ENCODE measurements around the gene DDX25.

Gene DDX25

GRCh38 chr11:125952559-125952958, 48.3 kb downstream of the DDX25 start:
- ATAC-seq (replicated peaks; ENCODE audit: extremely low read depth, poor library complexity, severe bottlenecking) (no peak), DNase-seq (ENCODE audit: low spot score in 2 of 2) (no peak)
- Mint-ChIP-seq H3K4me1 (peaks cover 1% of the 10 kb centered on the region), H3K9me3 (no peaks in the 10 kb centered on the region), H3K27me3 (peaks cover 12% of the 10 kb centered on the region), H3K36me3 (ENCODE audit: insufficient read depth) (peaks cover 2% of the 10 kb centered on the region), H3K27ac (ENCODE audit: low read depth) (no peak overlapping the region), H3K4me3 (no peak overlapping the region)

GRCh38 chr11:125952973-125953372, 48.7 kb downstream of the DDX25 start:
- Mint-ChIP-seq H3K4me1 (peaks cover 5% of the 10 kb centered on the region), H3K9me3 (no peaks in the 10 kb centered on the region), H3K36me3 (ENCODE audit: insufficient read depth) (peaks cover 2% of the 10 kb centered on the region), H3K4me3 (no peak overlapping the region), H3K27ac (ENCODE audit: low read depth) (no peak overlapping the region), H3K27me3 (peaks cover 17% of the 10 kb centered on the region)
- ATAC-seq (replicated peaks; ENCODE audit: extremely low read depth, poor library complexity, severe bottlenecking) (no peak), DNase-seq (ENCODE audit: low spot score in 2 of 2) (no peak)

DNA sequence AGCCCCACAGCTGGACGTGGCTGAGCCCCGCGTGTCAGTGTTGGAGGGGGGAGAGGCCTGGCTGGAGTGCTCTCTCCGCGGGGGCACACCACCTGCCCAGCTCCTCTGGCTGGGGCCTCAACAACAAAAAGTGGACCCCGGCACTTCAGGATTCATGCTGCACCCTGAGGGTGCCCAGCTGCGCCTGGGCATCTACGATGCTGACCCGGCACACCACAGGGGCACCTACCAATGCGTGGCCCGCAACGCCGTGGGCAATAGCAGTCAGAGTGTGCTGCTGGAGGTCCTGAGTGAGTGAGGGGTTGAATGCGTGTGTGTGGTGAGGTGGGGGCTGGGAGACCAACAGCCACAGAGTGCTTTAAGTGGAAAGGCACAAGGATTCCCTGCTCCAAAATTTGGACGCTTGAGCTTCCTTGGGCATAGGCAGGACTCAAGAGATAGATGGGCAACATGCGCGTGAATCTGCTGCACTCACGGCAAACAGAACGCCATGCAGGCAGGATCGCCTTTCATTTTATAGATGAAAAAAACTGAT, 49.2 kb downstream of the DDX25 start:
- Mint-ChIP-seq H3K27me3 (peaks cover 19% of the 10 kb centered on the region), H3K9me3 (no peaks in the 10 kb centered on the region), H3K36me3 (ENCODE audit: insufficient read depth) (peaks cover 2% of the 10 kb centered on the region), H3K4me1 (peaks cover 6% of the 10 kb centered on the region), H3K4me3 (no peak overlapping the region), H3K27ac (ENCODE audit: low read depth) (no peak overlapping the region)
- ATAC-seq (replicated peaks; ENCODE audit: extremely low read depth, poor library complexity, severe bottlenecking) (no peak), DNase-seq (ENCODE audit: low spot score in 2 of 2) (no peak)

GRCh38 chr11:125954123-125954944, 50.0 kb downstream of the DDX25 start:
- Mint-ChIP-seq H3K4me1 (peaks cover 6% of the 10 kb centered on the region), H3K27me3 (peaks cover 19% of the 10 kb centered on the region), H3K9me3 (no peaks in the 10 kb centered on the region), H3K27ac (ENCODE audit: low read depth) (no peak overlapping the region), H3K36me3 (ENCODE audit: insufficient read depth) (no peaks in the 10 kb centered on the region), H3K4me3 (no peak overlapping the region)
- DNase-seq (ENCODE audit: low spot score in 2 of 2) (no peak), ATAC-seq (replicated peaks; ENCODE audit: extremely low read depth, poor library complexity, severe bottlenecking) (no peak)

DNA sequence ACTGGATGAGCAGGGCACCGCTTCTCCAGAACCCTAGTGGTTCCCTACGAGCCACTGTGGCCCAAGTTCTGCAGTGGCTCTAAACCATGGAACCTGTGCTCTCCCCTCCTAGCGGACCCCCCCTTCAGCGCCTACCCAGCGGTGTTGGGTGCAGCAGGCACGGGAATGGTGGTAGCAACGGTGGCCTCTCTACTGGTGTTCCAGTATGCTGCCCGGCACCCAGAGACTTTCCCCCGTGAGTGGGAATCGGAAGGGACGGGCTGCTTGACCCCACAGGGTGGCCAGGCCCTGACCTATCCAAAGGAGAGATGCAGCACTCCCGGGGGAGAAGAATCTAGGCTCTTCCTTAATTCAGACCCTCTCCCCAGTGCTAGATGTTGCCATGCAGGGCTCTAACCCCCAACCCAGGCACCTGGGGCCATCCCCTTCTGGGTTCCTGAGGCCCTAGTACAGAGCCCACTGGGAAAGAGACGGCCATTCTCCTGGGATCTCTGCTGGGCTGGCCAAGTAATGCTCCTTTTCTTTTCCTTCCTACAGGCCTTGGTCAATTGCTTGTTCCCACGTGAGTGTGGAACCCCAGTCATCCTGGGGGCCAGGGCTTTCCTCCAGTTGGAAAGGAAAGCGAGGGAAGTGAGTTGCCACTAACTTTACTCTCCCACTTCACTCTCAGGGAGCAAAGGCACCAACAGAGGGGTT, 50.8 kb downstream of the DDX25 start:
- Mint-ChIP-seq H3K4me3 (no peak overlapping the region), H3K36me3 (ENCODE audit: insufficient read depth) (no peaks in the 10 kb centered on the region), H3K9me3 (no peaks in the 10 kb centered on the region), H3K4me1 (peaks cover 6% of the 10 kb centered on the region), H3K27ac (ENCODE audit: low read depth) (no peak overlapping the region), H3K27me3 (peaks cover 19% of the 10 kb centered on the region)
- DNase-seq (ENCODE audit: low spot score in 2 of 2) = no peak
- ATAC-seq (replicated peaks; ENCODE audit: extremely low read depth, poor library complexity, severe bottlenecking) = no peak

DNA sequence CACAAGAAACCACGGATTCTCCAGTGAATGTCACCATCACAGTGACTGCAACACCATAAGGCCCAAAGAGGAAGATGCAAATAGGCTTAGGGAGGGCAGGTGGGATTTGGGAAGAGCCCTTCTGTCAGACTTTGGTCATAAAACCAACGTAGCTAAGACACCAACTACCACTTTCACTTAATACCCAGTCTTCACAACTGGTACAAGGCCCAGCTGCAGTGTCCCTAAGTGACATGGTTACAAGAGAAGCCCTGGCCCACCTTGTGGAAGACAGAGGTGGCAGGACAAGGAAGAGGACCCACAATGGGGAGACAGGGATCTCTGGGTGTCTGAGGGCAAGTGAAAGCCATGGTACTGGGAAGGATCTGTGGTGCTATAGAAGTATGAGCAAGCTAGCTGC, 51.5 kb downstream of the DDX25 start:
- Mint-ChIP-seq H3K36me3 (ENCODE audit: insufficient read depth) (no peaks in the 10 kb centered on the region), H3K4me3 (no peak overlapping the region), H3K27ac (ENCODE audit: low read depth) (no peak overlapping the region), H3K4me1 (peaks cover 6% of the 10 kb centered on the region), H3K27me3 (peaks cover 19% of the 10 kb centered on the region), H3K9me3 (no peaks in the 10 kb centered on the region)
- DNase-seq (ENCODE audit: low spot score in 2 of 2) = no peak
- no peak for ATAC-seq (replicated peaks; ENCODE audit: extremely low read depth, poor library complexity, severe bottlenecking)

GRCh38 chr11:125956391-125957134, 52.3 kb downstream of the DDX25 start:
- ATAC-seq (replicated peaks; ENCODE audit: extremely low read depth, poor library complexity, severe bottlenecking) (no peak), DNase-seq (ENCODE audit: low spot score in 2 of 2) (no peak)
- H3K9me3 Mint-ChIP-seq = no peaks in the 10 kb centered on the region
- no peaks in the 10 kb centered on the region for H3K36me3 Mint-ChIP-seq (ENCODE audit: insufficient read depth)
- H3K27me3 Mint-ChIP-seq = peaks cover 12% of the 10 kb centered on the region
- peaks cover 6% of the 10 kb centered on the region for H3K4me1 Mint-ChIP-seq
- no peak overlapping the region for H3K4me3 Mint-ChIP-seq
- no peak overlapping the region for H3K27ac Mint-ChIP-seq (ENCODE audit: low read depth)

DNA sequence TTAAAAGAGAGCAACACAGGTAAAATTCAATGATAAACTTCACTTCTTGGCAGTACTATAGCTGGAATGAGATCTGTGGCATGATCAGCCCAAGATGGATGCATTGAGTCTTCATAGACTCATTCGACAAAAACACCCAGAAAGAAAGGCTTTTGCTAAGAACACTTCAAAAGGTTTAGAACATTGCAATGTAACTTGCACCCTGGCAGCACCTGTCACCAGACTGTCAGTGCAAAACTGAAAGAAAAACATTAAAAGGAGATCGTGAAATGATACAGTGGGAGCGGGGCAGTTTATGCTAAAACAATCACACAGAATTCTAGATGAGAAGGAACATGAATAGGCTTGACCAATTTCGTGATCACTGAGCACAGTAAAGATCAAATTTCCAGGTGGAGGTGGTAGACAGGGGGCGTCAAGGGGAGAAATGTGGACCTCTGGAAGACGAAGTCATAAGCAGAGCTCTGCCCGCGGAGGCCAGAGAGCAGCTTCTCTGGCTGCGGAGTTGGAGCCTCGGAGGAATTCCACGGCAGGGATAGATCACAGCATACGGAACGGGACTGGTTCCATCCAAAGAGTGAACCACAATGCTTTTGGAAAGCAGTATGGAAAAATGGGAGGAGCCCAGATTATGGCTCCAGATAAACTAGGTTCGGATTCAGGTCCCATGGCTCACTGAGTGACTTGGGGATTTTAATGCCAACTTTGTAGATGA, 53.5 kb downstream of the DDX25 start:
- H3K4me3 Mint-ChIP-seq = peak overlapping the region; percentile 52
- peaks cover 6% of the 10 kb centered on the region for H3K9me3 Mint-ChIP-seq
- peak overlapping the region; percentile 2 for H3K27ac Mint-ChIP-seq (ENCODE audit: low read depth)
- no peak for DNase-seq (ENCODE audit: low spot score in 2 of 2)
- peaks cover 6% of the 10 kb centered on the region for H3K4me1 Mint-ChIP-seq
- ATAC-seq (replicated peaks; ENCODE audit: extremely low read depth, poor library complexity, severe bottlenecking) = no peak
- no peaks in the 10 kb centered on the region for H3K36me3 Mint-ChIP-seq (ENCODE audit: insufficient read depth)
- peaks cover 15% of the 10 kb centered on the region for H3K27me3 Mint-ChIP-seq

DNA sequence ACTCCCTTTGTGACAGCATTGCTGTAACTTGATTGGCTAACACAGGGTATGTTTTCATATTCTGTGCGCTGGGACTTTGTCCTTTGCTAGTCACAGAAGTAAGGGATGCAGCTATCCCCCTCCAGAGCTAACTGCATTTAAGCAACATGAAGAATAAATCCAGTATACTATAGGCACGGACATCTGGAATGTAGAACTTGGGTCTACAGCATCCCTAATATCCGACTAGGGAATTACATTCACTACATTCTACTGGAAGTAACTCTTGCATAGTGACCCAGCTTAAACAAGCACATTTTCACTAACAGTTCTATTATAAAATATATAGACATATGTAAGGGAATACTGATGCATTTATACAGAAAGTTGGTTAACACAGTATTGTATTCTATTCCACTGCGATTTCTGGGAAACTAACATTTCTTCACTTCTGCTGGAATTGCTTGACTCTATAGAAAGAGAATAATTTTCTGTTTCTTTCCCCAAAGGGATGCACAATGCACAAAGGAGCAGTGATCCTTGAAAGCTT, 54.6 kb downstream of the DDX25 start:
- DNase-seq (ENCODE audit: low spot score in 2 of 2) (no peak), ATAC-seq (replicated peaks; ENCODE audit: extremely low read depth, poor library complexity, severe bottlenecking) (no peak)
- Mint-ChIP-seq H3K4me3 (no peak overlapping the region), H3K4me1 (peaks cover 6% of the 10 kb centered on the region), H3K27ac (ENCODE audit: low read depth) (no peak overlapping the region), H3K27me3 (peaks cover 20% of the 10 kb centered on the region), H3K36me3 (ENCODE audit: insufficient read depth) (no peaks in the 10 kb centered on the region), H3K9me3 (peaks cover 10% of the 10 kb centered on the region)

DNA sequence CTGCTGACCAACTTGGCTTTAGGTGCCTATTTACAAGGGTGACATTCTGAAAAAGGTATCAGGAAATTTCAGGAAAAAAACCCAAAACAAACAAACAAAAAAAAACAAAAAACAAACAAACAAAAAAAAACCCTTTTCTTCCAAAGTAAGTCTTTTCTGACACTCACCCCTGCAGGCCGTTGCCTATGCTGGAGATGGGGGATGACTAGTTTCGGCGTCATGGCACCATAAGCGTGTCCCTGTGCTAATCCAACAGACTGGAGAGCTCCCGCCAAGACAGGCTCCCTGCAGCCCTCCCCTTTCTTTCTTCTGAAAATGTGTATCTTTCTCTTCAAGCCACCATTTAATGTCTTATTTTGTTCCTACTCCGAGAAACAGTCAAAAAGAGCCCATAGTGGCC, 55.2 kb downstream of the DDX25 start:
- Mint-ChIP-seq H3K27ac (ENCODE audit: low read depth) (no peak overlapping the region), H3K36me3 (ENCODE audit: insufficient read depth) (no peaks in the 10 kb centered on the region), H3K27me3 (peaks cover 26% of the 10 kb centered on the region), H3K4me3 (no peak overlapping the region), H3K4me1 (peaks cover 6% of the 10 kb centered on the region), H3K9me3 (peaks cover 10% of the 10 kb centered on the region)
- DNase-seq (ENCODE audit: low spot score in 2 of 2) = no peak
- no peak for ATAC-seq (replicated peaks; ENCODE audit: extremely low read depth, poor library complexity, severe bottlenecking)

DNA sequence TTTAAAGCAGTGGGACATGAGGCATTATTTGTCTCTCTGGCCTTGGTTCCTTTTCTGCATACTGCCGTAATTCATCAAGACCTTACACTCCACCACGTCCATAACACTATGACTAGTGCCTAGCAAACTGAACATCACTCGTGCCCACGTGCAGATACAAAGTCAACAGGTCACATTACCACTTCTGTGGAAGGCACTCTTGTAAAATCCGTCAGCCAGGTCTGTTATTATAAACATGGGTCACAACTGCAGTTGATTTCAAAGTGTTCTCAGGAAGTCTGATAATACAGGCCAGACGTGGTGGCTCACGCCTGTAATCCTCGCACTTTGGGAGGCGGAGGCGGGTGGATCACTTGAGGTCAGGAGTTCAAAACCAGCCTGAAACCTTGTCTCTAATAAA, 55.6 kb downstream of the DDX25 start:
- Mint-ChIP-seq H3K27me3 (peaks cover 26% of the 10 kb centered on the region), H3K4me3 (no peak overlapping the region)

DNA sequence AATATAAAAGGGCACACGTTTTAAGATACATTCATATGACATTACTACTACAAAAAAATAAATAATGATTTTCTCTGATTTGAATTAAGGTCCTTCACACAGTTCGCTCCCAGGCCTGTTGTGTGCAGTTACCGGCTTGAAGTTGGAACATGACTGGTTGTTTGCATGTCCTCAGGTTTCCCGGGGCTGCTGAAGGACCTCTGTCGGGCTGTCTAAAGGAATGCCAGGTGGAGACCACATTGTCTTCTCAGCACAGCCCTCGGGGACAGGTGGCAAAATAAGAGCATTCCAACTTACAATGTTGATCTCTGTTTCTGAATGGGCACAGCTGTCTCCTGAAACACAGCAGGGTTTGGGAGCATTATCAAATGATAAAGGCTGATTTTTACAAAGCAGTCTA, 56.5 kb downstream of the DDX25 start:
- no peak for DNase-seq (ENCODE audit: low spot score in 2 of 2)
- no peak overlapping the region for H3K27ac Mint-ChIP-seq (ENCODE audit: low read depth)
- peaks cover 6% of the 10 kb centered on the region for H3K4me1 Mint-ChIP-seq
- ATAC-seq (replicated peaks; ENCODE audit: extremely low read depth, poor library complexity, severe bottlenecking) = no peak
- H3K36me3 Mint-ChIP-seq (ENCODE audit: insufficient read depth) = no peaks in the 10 kb centered on the region
- H3K9me3 Mint-ChIP-seq = peaks cover 10% of the 10 kb centered on the region
- no peak overlapping the region for H3K4me3 Mint-ChIP-seq
- H3K27me3 Mint-ChIP-seq = peaks cover 26% of the 10 kb centered on the region

More for the DNA sequence above, 55.6 kb downstream of the DDX25 start:
- no peaks in the 10 kb centered on the region for H3K36me3 Mint-ChIP-seq (ENCODE audit: insufficient read depth)
- H3K27ac Mint-ChIP-seq (ENCODE audit: low read depth) = no peak overlapping the region
- no peak for DNase-seq (ENCODE audit: low spot score in 2 of 2)
- H3K9me3 Mint-ChIP-seq = peaks cover 10% of the 10 kb centered on the region
- ATAC-seq (replicated peaks; ENCODE audit: extremely low read depth, poor library complexity, severe bottlenecking) = no peak
- H3K4me1 Mint-ChIP-seq = peaks cover 6% of the 10 kb centered on the region
